ENCODE data around the gene UBE2E2.

UBE2E2 gene

GRCh38 chr3:23389089-23389488 lies 186.0 kb downstream of the UBE2E2 start:
- DNase-seq (ENCODE audit: low spot score) = no peak

- no peak for DNase-seq (ENCODE audit: low spot score)
These were observed 186.6 kb downstream of the UBE2E2 start for GRCh38 chr3:23389686-23390085.

GRCh38 chr3:23390446-23390845 lies 187.3 kb downstream of the UBE2E2 start:
- no peak for DNase-seq (ENCODE audit: low spot score)

- DNase-seq (ENCODE audit: low spot score) = no peak
These were observed 187.9 kb downstream of the UBE2E2 start for GRCh38 chr3:23390989-23391553.

- DNase-seq (ENCODE audit: low spot score) = no peak
These were observed 192.0 kb downstream of the UBE2E2 start for GRCh38 chr3:23395115-23395514.

GRCh38 chr3:23396746-23397145 lies 193.6 kb downstream of the UBE2E2 start:
- DNase-seq (ENCODE audit: low spot score) = no peak

GRCh38 chr3:23399221-23399620 lies 196.1 kb downstream of the UBE2E2 start:
- no peak for DNase-seq (ENCODE audit: low spot score)

- no peak for DNase-seq (ENCODE audit: low spot score)
These were observed 199.8 kb downstream of the UBE2E2 start for GRCh38 chr3:23402728-23403492.

- DNase-seq (ENCODE audit: low spot score) = no peak
These were observed 201.1 kb downstream of the UBE2E2 start for GRCh38 chr3:23404246-23404645.

GRCh38 chr3:23405081-23405480 lies 202.0 kb downstream of the UBE2E2 start:
- no peak for DNase-seq (ENCODE audit: low spot score)

- no peak for DNase-seq (ENCODE audit: low spot score)
These were observed 203.5 kb downstream of the UBE2E2 start for GRCh38 chr3:23406601-23407000.

GRCh38 chr3:23418026-23418425 lies 214.9 kb downstream of the UBE2E2 start:
- no peak for DNase-seq (ENCODE audit: low spot score)

- no peak for DNase-seq (ENCODE audit: low spot score)
These were observed 218.8 kb downstream of the UBE2E2 start for GRCh38 chr3:23421811-23422516.

- no peak for DNase-seq (ENCODE audit: low spot score)
These were observed 219.4 kb downstream of the UBE2E2 start for GRCh38 chr3:23422517-23422851.

- DNase-seq (ENCODE audit: low spot score) = no peak
These were observed 222.3 kb downstream of the UBE2E2 start for GRCh38 chr3:23425410-23425809.

- DNase-seq (ENCODE audit: low spot score) = no peak
These were observed 227.8 kb downstream of the UBE2E2 start for GRCh38 chr3:23430781-23431398.

- no peak for DNase-seq (ENCODE audit: low spot score)
These were observed 228.6 kb downstream of the UBE2E2 start for GRCh38 chr3:23431764-23432163.

- DNase-seq (ENCODE audit: low spot score) = no peak
These were observed 232.2 kb downstream of the UBE2E2 start for GRCh38 chr3:23435318-23435717.

- no peak for DNase-seq (ENCODE audit: low spot score)
These were observed 232.8 kb downstream of the UBE2E2 start for GRCh38 chr3:23435904-23436303.

GRCh38 chr3:23437484-23438145 lies 234.5 kb downstream of the UBE2E2 start:
- DNase-seq (ENCODE audit: low spot score) = no peak

GRCh38 chr3:23438657-23439056 lies 235.5 kb downstream of the UBE2E2 start:
- no peak for DNase-seq (ENCODE audit: low spot score)

GRCh38 chr3:23439080-23439479 lies 236.0 kb downstream of the UBE2E2 start:
- DNase-seq (ENCODE audit: low spot score) = no peak
